GM21390 (cell line): ENCODE results near the gene NFU1.

ENCODE experiments used
- ATAC-seq: cut with Tn5 transposase; IDR thresholded peaks from one replicate; pipeline ENCODE4 v1.9.1; 2021; ENCODE audit not compliant: unreplicated experiment

The NFU1 gene

DNA sequence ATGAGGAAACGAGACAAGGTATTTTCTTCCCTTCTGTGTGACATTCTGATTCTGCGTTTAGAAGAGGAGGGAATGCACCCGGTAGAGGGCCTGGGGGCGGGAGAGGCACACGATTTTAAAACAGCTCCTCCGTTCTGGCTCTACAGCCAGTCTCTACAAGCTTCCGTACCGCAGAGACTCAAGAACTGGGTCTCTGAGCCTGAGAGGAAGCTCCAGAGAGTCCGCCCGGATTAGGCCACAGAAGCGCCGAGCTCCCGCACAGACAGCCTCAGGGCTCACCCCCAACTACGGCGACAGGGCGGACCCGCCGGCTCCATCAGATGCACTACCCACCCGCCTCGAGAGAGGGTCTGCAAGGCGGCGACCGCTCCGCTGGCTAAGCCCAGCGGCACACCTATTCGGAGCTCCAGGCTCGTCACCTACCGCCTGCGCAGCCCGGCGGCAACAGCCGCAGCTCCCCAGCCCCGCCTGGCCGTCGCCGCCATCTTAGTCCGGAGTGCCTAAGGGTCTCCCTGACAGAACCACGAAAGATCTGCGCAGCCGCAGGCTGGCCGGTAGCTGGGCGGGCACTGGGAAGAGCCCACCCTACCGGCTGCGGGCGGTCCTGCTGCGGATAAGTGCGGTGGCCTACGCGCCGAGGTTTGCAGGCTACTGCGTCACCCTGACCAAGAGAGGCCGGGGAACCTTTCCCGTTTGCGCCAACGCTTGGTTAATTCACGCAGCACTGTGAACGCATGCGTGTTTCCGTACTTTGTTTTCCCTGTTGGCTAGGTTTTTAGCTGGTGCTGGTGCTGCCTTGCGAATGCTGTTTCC is at the start of gene NFU1:
Gene NFU1 (minus strand): TSS at position 498 of the 813 bp plus-strand sequence. CDS start 13 bp downstream, at position 485.
- peak; percentile 93 for ATAC-seq

GRCh38 chr2:69483696-69484095 is 46.5 kb upstream of the NFU1 start:
- ATAC-seq: no peak

DNA sequence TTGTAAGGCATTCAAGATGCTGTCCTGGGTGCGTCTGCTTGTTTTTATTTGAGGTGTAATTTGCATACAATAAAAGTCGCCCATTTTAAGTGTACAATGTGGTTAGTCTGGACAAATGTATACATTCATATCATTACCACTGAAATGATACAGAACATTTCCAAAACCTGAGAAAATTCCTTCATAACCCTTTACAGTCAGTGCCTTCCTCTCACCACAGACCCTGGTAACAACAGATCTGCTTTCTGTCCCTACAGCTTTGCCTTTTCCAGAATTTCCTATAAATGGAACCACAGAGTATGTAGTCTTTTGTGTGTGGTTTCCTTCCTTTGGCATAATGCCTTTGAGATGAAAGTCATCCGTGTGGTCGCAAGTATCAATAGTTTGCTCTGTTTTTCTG is 45.8 kb upstream of the NFU1 start:
- no peak for ATAC-seq

DNA sequence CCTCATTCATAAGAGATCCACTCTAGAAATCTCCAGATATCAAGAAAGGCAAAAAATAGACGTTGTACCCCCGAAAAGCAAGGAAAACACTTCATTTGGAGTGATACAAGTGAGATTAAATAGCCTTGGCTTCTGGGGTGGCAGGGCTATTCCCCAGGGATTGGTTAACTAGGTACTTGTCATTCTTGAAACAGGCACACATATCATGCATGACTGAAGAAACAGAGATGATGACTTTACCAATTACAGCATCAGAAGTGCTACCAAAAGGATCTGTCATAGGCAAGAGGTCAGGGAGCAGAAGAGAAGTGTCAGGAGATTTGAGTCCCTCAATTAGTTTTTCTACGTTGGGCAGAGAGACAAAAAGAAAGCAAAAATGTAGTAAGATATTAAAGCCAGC is 45.2 kb upstream of the NFU1 start:
- no peak for ATAC-seq

DNA sequence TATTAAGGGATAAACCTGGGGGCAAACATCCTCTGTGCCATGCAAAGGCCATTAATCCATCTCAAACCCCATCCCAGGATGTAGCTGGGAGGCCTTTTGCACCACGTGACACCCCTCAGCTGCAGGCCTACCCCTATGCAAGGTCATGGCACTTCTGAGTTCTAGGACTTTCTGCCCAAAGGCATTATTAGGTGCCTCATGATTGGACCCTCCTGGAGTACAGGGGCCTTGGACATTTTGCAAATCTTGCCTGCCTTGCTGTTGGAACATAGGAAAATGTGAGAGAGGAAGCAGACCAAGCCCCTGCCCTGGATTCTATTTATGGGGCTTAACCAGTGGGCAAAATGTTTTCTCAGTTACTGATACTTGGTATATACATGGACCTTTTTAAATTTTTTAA is 44.2 kb upstream of the NFU1 start:
- ATAC-seq: no peak

DNA sequence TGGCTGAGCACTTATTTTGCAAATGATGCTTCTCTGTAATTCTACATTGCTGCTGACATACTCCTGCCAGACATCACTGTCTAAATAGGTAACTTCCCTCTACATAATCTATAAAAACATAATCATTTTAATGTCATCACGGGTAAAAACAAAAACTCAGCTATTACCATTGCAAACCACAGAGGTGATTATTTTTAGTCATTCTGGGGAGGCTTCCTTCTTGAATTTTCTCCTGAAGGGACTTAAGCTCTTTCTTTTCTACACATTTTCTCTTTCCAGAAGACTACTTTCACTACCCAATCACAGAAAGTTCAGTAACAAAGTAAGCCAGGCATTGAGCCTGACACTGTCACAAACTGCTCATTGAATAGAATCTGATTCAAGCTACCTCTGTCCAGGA is 40.4 kb upstream of the NFU1 start:
- ATAC-seq: no peak

DNA sequence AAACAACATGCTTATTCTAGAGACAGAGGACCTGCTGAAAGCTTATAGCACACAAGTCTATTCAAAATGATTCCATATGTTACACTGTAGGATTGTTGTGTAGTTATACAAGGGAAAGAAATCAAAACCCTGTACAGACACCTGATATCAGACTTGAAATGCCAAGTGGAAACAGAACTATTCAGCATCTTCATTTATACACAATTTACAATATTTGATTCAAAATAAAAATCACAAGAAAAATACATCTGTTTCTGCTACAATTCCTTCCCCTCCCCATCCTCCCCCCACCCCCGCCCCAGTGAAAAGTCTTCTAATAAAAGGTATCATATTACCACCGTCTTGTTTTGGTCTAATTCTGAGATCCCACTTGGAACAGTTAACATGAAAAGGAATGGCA is 37.5 kb upstream of the NFU1 start:
- ATAC-seq: no peak

GRCh38 chr2:69471793-69472192 is 34.6 kb upstream of the NFU1 start:
- no peak for ATAC-seq

DNA sequence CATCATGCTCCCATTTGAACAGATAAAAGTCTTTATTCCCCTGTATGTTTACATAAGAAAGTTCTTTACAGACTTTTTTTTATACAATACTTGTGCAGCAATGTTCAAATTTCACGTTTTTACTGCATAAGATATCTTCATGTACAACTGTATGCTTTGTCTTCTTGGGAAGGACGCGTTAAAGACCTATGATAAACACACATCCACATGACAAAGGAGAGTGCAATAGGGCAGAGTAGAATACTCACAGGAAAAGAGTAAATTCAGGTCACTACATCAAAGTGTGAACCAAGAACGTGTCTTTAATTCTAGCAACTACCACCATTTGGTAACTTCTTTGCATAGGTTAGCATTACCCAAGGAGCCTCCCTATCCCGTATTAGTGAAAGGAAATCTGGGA is 33.7 kb upstream of the NFU1 start:
- ATAC-seq: no peak

GRCh38 chr2:69469784-69470183 is 32.5 kb upstream of the NFU1 start:
- ATAC-seq: no peak

DNA sequence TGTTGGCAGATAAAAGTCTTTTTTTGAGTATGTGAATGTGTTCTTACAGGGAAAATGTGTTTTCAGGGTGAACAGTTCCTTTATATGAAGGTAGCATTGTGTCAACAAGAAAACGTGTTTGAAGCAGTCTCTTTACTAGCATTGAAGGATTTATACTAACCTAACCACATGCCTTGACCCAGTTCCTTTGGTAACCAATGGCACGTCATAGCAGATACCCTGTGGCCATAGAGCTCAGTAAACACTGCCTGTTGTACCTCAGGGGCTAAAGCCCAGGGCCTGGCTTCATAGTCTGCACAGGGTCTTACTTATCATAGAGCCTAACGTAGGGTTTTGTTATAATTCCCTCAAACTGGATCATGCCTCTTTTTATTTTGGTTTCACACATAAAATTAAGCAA is 32.1 kb upstream of the NFU1 start:
- ATAC-seq: no peak

DNA sequence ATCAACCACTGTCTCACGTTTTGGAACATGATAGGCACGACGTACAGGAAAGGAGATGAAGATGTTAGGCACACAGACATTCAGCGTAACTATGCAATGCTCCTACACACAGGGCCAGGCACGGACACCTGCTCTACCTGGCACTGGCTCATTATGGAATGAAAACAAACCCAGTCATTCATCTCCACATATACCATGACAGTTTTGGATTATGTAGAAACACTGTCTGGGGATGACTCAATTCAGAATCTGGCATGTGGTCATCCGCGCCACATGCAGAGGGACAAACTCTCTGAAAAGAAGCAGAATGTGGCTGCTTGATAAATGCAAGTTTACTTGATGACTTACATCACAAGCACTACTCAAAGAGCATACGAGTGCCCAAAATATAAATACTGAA is 29.5 kb upstream of the NFU1 start:
- ATAC-seq: no peak

- no peak for ATAC-seq
Measured at GRCh38 chr2:69465513-69466456, 28.6 kb upstream of the NFU1 start.

- ATAC-seq: no peak
Measured at GRCh38 chr2:69464575-69464974, 27.3 kb upstream of the NFU1 start.

- ATAC-seq: no peak
Measured at GRCh38 chr2:69462780-69463179, 25.5 kb upstream of the NFU1 start.

- no peak for ATAC-seq
Measured at GRCh38 chr2:69461404-69461803, 24.2 kb upstream of the NFU1 start.

- no peak for ATAC-seq
Measured at GRCh38 chr2:69459936-69460335, 22.7 kb upstream of the NFU1 start.

GRCh38 chr2:69456950-69457445 is 19.8 kb upstream of the NFU1 start:
- no peak for ATAC-seq

DNA sequence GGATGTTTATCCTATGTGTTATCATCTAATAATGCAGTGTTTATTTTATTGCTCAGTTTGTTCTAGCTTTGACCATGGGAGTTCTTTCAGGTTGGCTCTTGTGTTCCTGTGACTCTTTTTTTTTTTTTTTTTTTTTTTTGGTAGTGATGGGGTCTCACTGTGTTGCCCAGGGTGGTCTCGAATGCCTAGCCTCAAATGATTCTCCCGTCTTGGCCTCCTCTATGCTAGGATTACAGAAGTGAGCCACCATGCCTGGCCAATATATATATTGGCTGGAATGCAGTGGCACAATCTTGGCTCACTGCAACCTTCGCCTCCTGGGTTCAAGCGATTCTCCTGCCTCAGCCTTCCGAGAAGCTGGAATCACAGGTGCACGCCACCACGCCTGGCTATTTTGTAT is 18.9 kb upstream of the NFU1 start:
- ATAC-seq: no peak

- no peak for ATAC-seq
Measured at GRCh38 chr2:69454976-69455375, 17.7 kb upstream of the NFU1 start.

- peak; percentile 94 for ATAC-seq
Measured at GRCh38 chr2:69453475-69454129, 16.4 kb upstream of the NFU1 start.
